ENCODE results near the gene BAD. TPM values are rescaled to one million over a fixed set of nuclear protein-coding genes. Genes with fewer than 3 reads are reported as not detected.
A peak's percentile ranks its signal among the peaks of the same experiment; 100 is the strongest.

The BAD gene
- total and polyA plus RNA-seq, 2 of the 13 experiments (the other 11 are each of a cell fraction or from before 2014, with no cell fraction given): 17.9 to 28.5 TPM

- no peak for TF ChIP-seq GLMP (CRISPR knock-in tag; IDR thresholded peaks at IDR 0.05; ENCODE audit: borderline replicate concordance)
- TF ChIP-seq HOXA7 (CRISPR knock-in tag; IDR thresholded peaks at IDR 0.05): no peak
- peak; percentile 42 for TF ChIP-seq ATF1 (CRISPR knock-in tag; IDR thresholded peaks at IDR 0.05)
- peak; percentile 69; the same call in 1 of the 2 replicates for TF ChIP-seq ZSCAN31 (CRISPR knock-in tag; IDR thresholded peaks at IDR 0.05; ENCODE audit: low read depth)
- no peak for TF ChIP-seq SOX6 (IDR thresholded peaks at IDR 0.05)
- TF ChIP-seq SOX6 (CRISPR knock-in tag; IDR thresholded peaks at IDR 0.05): peak; percentile 39; the same call in 1 of the 2 replicates
- peak; percentile 64 for TF ChIP-seq ATF7 (IDR thresholded peaks at IDR 0.05)
- TF ChIP-seq ATF7 (CRISPR knock-in tag; IDR thresholded peaks at IDR 0.05): no peak; the same call in 1 of the 2 replicates
- TF ChIP-seq CREB3 (CRISPR knock-in tag; IDR thresholded peaks at IDR 0.05): no peak
- no peak for TF ChIP-seq ATM (IDR thresholded peaks at IDR 0.05; ENCODE audit: borderline replicate concordance)
- no peak for TF ChIP-seq ZNF709 (CRISPR knock-in tag; IDR thresholded peaks at IDR 0.05)
- no peak for TF ChIP-seq ZBTB42 (CRISPR knock-in tag; IDR thresholded peaks at IDR 0.05)
- TF ChIP-seq FOXC1 (CRISPR knock-in tag; IDR thresholded peaks at IDR 0.05; ENCODE audit: borderline replicate concordance): no peak; the same call in 1 of the 2 replicates
- TF ChIP-seq ZNF569 (CRISPR knock-in tag; IDR thresholded peaks at IDR 0.05; ENCODE audit: borderline replicate concordance): no peak; the same call in 1 of the 2 replicates
- TF ChIP-seq ZKSCAN5 (CRISPR knock-in tag; IDR thresholded peaks at IDR 0.05): no peak
- TF ChIP-seq ZNF768 (CRISPR knock-in tag; IDR thresholded peaks at IDR 0.05): peak; percentile 7; the same call in 1 of the 2 replicates
- TF ChIP-seq ARID3A (IDR thresholded peaks at IDR 0.05; ENCODE audit: low read depth, low read length): no peak
- TF ChIP-seq ZNF124 (CRISPR knock-in tag; IDR thresholded peaks at IDR 0.05): no peak; the same call in none of the 2 replicates
- TF ChIP-seq ZNF720 (CRISPR knock-in tag; IDR thresholded peaks at IDR 0.05): no peak
- no peak; a peak in 2 of 4 replicates for TF ChIP-seq EP300 (IDR thresholded peaks at IDR 0.05; ENCODE audit: low read depth in 2 of 2, low read length in 2 of 2)
- peak; percentile 37; the same call in 1 of the 2 replicates for TF ChIP-seq EP300 (CRISPR knock-in tag; IDR thresholded peaks at IDR 0.05; ENCODE audit: borderline replicate concordance)
- peak; percentile 100 for TF ChIP-seq ELF1 (CRISPR knock-in tag; IDR thresholded peaks at IDR 0.05)
- no peak for TF ChIP-seq CENPX (CRISPR knock-in tag; IDR thresholded peaks at IDR 0.05)
- TF ChIP-seq CENPBD1 (CRISPR knock-in tag; IDR thresholded peaks at IDR 0.05; ENCODE audit: borderline replicate concordance, low read depth): no peak; the same call in 1 of the 2 replicates
- no peak for TF ChIP-seq PLSCR1 (CRISPR knock-in tag; IDR thresholded peaks at IDR 0.05; ENCODE audit: borderline replicate concordance)
- no peak for TF ChIP-seq HMG20A (CRISPR knock-in tag; IDR thresholded peaks at IDR 0.05; ENCODE audit: borderline replicate concordance)
- no peak; the same call in 1 of the 2 replicates for TF ChIP-seq ZFP37 (CRISPR knock-in tag; IDR thresholded peaks at IDR 0.05; ENCODE audit: borderline replicate concordance)
Observed at GRCh38 chr11:64269540-64270220, 14.8 kb downstream of the BAD start (continued).
